ENCODE measurements around the gene ZNF165.

The ZNF165 gene

GRCh38 chr6:28124350-28124970 is 44.1 kb downstream of the ZNF165 start, which contains the start of gene ZSCAN16:
Gene ZSCAN16, plus strand, starts transcription at chr6:28124609. Its CDS starts 835 bp downstream, at chr6:28125444.
- H3K27ac ChIP-seq, result peak within 1 kb of the TSS; percentile 27; the same call in 1 of the 2 replicates
- H3K9ac ChIP-seq, result peak within 1 kb of the TSS; percentile 32; the same call in 1 of the 2 replicates
- no peaks in the 10 kb centered on the region for H3K79me2 ChIP-seq (ENCODE audit: insufficient read depth, low read depth)
- peaks cover 4% of the 10 kb centered on the region; the same call in 1 of the 2 replicates for H3K36me3 ChIP-seq (ENCODE audit: insufficient read depth)
- peak within 1 kb of the TSS; percentile 58 for H2AFZ ChIP-seq (ENCODE audit: low read depth)
- H3K4me1 ChIP-seq (ENCODE audit: low read depth, poor library complexity, severe bottlenecking), result peaks cover 12% of the 10 kb centered on the region
- no peak within 1 kb of the TSS for H3K4me3 ChIP-seq (IDR thresholded peaks at IDR 0.05; ENCODE audit: insufficient read depth, low read depth, low read length)
- no peaks in the 10 kb centered on the region for H4K20me1 ChIP-seq (ENCODE audit: insufficient read depth)
- no peaks in the 10 kb centered on the region for H3K27me3 ChIP-seq (ENCODE audit: insufficient read depth, low read depth)
- H3K4me2 ChIP-seq, result peak within 1 kb of the TSS; percentile 46
- no peak for TF ChIP-seq CTCF (conservative IDR thresholded peaks at IDR 0.05; ENCODE audit: low read depth, low read length)

- Histone ChIP-seq H4K20me1 (ENCODE audit: insufficient read depth) (no peaks in the 10 kb centered on the region), H3K4me2 (peak overlapping the region; percentile 46; the same call in 1 of the 2 replicates), H3K9ac (peak overlapping the region; percentile 32; the same call in 1 of the 2 replicates), H3K79me2 (ENCODE audit: insufficient read depth, low read depth) (no peaks in the 10 kb centered on the region), H3K36me3 (ENCODE audit: insufficient read depth) (peaks cover 4% of the 10 kb centered on the region; the same call in 1 of the 2 replicates), H3K27me3 (ENCODE audit: insufficient read depth, low read depth) (no peaks in the 10 kb centered on the region), H3K27ac (no peak overlapping the region), H2AFZ (ENCODE audit: low read depth) (peak overlapping the region; percentile 58), H3K4me1 (ENCODE audit: low read depth, poor library complexity, severe bottlenecking) (peaks cover 12% of the 10 kb centered on the region), H3K4me3 (IDR thresholded peaks at IDR 0.05; ENCODE audit: insufficient read depth, low read depth, low read length) (no peak overlapping the region)
- TF ChIP-seq CTCF (conservative IDR thresholded peaks at IDR 0.05; ENCODE audit: low read depth, low read length), result no peak
Measured at GRCh38 chr6:28124971-28125353, 44.6 kb downstream of the ZNF165 start.

GRCh38 chr6:28125401-28125800 is 45.0 kb downstream of the ZNF165 start:
- H3K79me2 ChIP-seq (ENCODE audit: insufficient read depth, low read depth), result no peaks in the 10 kb centered on the region
- peaks cover 12% of the 10 kb centered on the region for H3K4me1 ChIP-seq (ENCODE audit: low read depth, poor library complexity, severe bottlenecking)
- H4K20me1 ChIP-seq (ENCODE audit: insufficient read depth), result no peaks in the 10 kb centered on the region
- TF ChIP-seq CTCF (conservative IDR thresholded peaks at IDR 0.05; ENCODE audit: low read depth, low read length), result no peak
- H2AFZ ChIP-seq (ENCODE audit: low read depth), result no peak overlapping the region
- peak overlapping the region; percentile 46; the same call in 1 of the 2 replicates for H3K4me2 ChIP-seq
- no peaks in the 10 kb centered on the region for H3K27me3 ChIP-seq (ENCODE audit: insufficient read depth, low read depth)
- peaks cover 4% of the 10 kb centered on the region; the same call in 1 of the 2 replicates for H3K36me3 ChIP-seq (ENCODE audit: insufficient read depth)
- H3K9ac ChIP-seq, result no peak overlapping the region
- H3K4me3 ChIP-seq (IDR thresholded peaks at IDR 0.05; ENCODE audit: insufficient read depth, low read depth, low read length), result no peak overlapping the region
- H3K27ac ChIP-seq, result no peak overlapping the region

GRCh38 chr6:28134015-28134414 is 53.6 kb downstream of the ZNF165 start:
- Histone ChIP-seq H2AFZ (ENCODE audit: low read depth) (no peak overlapping the region), H3K27me3 (ENCODE audit: insufficient read depth, low read depth) (no peaks in the 10 kb centered on the region), H3K27ac (no peak overlapping the region), H3K36me3 (ENCODE audit: insufficient read depth) (peaks cover 4% of the 10 kb centered on the region; the same call in 1 of the 2 replicates), H3K4me2 (no peak overlapping the region), H3K4me3 (IDR thresholded peaks at IDR 0.05; ENCODE audit: insufficient read depth, low read depth, low read length) (no peak overlapping the region), H3K4me1 (ENCODE audit: low read depth, poor library complexity, severe bottlenecking) (peaks cover 29% of the 10 kb centered on the region), H4K20me1 (ENCODE audit: insufficient read depth) (no peaks in the 10 kb centered on the region), H3K9ac (no peak overlapping the region), H3K79me2 (ENCODE audit: insufficient read depth, low read depth) (peaks cover 8% of the 10 kb centered on the region)
- TF ChIP-seq CTCF (conservative IDR thresholded peaks at IDR 0.05; ENCODE audit: low read depth, low read length), result 0 out of 2 replicates have a peak, but pooled peaks have one; percentile 18
